Measurements from ENCODE around the gene ARHGAP6. TPM values are rescaled to one million over a fixed set of nuclear protein-coding genes. Genes with fewer than 3 reads are reported as not detected.

Gene ARHGAP6
- polyA plus RNA-seq, 3 donors, result 0.31 to 1.1 (median 0.40) TPM

GRCh38 chrX:11647138-11647537 is 18.6 kb downstream of the ARHGAP6 start:
- Histone ChIP-seq H3K4me2 (replicated peaks; ENCODE audit: extremely low read depth, low read length, poor library complexity, severe bottlenecking) (no peak overlapping the region), H3K79me2 (ENCODE audit: insufficient read depth, low read length) (no peaks in the 10 kb centered on the region), H3K4me3 (replicated peaks in 1 of 3; ENCODE audit: low read depth in 2 of 3, low read length in 3 of 3) (no peak overlapping the region), H3K27ac (ENCODE audit: low read depth in 1 of 2, low read length in 2 of 2) (no peak overlapping the region), H2AFZ (ENCODE audit: insufficient read depth, low read depth, low read length, poor library complexity, severe bottlenecking) (no peak overlapping the region), H3K9ac (ENCODE audit: insufficient read depth, low read length, poor library complexity, severe bottlenecking) (no peak overlapping the region), H3K27me3 (ENCODE audit: control insufficient read depth in 2 of 2, insufficient read depth in 2 of 2, low read length in 2 of 2) (no peaks in the 10 kb centered on the region), H3K9me3 (replicated peaks in 1 of 2; ENCODE audit: control insufficient read depth in 1 of 2, insufficient read depth in 1 of 2, low read length in 2 of 2) (no peaks in the 10 kb centered on the region), H3K36me3 (replicated peaks in 1 of 2; ENCODE audit: control insufficient read depth in 1 of 2, insufficient read depth in 2 of 2, low read length in 2 of 2) (no peaks in the 10 kb centered on the region), H4K20me1 (ENCODE audit: insufficient read depth, low read length) (no peaks in the 10 kb centered on the region), H3K4me1 (ENCODE audit: control insufficient read depth in 1 of 2, insufficient read depth in 2 of 2, low read length in 2 of 2) (no peaks in the 10 kb centered on the region)
- peaks cover 0 to 3% (median 0%) of the 10 kb centered on the region in 3 donors for H3K27me3 Mint-ChIP-seq (ENCODE audit: low read depth in 3 of 3)
- no peak for DNase-seq
- no peaks in the 10 kb centered on the region for H3K4me1 Mint-ChIP-seq
- H3K27ac Mint-ChIP-seq, result no peak overlapping the region
- no peak overlapping the region for H3K4me3 Mint-ChIP-seq
- no peak for TF ChIP-seq CTCF (IDR thresholded peaks at IDR 0.05)
- intact Hi-C loops (cut with micrococcal nuclease), result no loop called here
- WGBS (ENCODE audit: insufficient coverage), result no CpG with 5 or more reads among the region's 3 CpGs
- peaks cover 0 to 2% (median 0%) of the 10 kb centered on the region in 7 donors for H3K9me3 Mint-ChIP-seq
- no peaks in the 10 kb centered on the region for H3K36me3 Mint-ChIP-seq

- Mint-ChIP-seq H3K9me3 (peaks cover 0 to 2% (median 0%) of the 10 kb centered on the region in 7 donors), H3K4me1 (no peaks in the 10 kb centered on the region), H3K36me3 (no peaks in the 10 kb centered on the region), H3K27me3 (ENCODE audit: low read depth in 3 of 3) (peaks cover 0 to 3% (median 1%) of the 10 kb centered on the region in 3 donors), H3K27ac (no peak overlapping the region), H3K4me3 (no peak overlapping the region)
- TF ChIP-seq CTCF (IDR thresholded peaks at IDR 0.05), result no peak
- no peak for DNase-seq
- Histone ChIP-seq H3K27ac (ENCODE audit: low read depth in 1 of 2, low read length in 2 of 2) (no peak overlapping the region), H3K4me2 (replicated peaks; ENCODE audit: extremely low read depth, low read length, poor library complexity, severe bottlenecking) (no peak overlapping the region), H3K4me1 (ENCODE audit: control insufficient read depth in 1 of 2, insufficient read depth in 2 of 2, low read length in 2 of 2) (no peaks in the 10 kb centered on the region), H4K20me1 (ENCODE audit: insufficient read depth, low read length) (no peaks in the 10 kb centered on the region), H3K36me3 (replicated peaks in 1 of 2; ENCODE audit: control insufficient read depth in 1 of 2, insufficient read depth in 2 of 2, low read length in 2 of 2) (no peaks in the 10 kb centered on the region), H3K9me3 (replicated peaks in 1 of 2; ENCODE audit: control insufficient read depth in 1 of 2, insufficient read depth in 1 of 2, low read length in 2 of 2) (no peaks in the 10 kb centered on the region), H3K4me3 (replicated peaks in 1 of 3; ENCODE audit: low read depth in 2 of 3, low read length in 3 of 3) (no peak overlapping the region), H3K79me2 (ENCODE audit: insufficient read depth, low read length) (no peaks in the 10 kb centered on the region), H3K9ac (ENCODE audit: insufficient read depth, low read length, poor library complexity, severe bottlenecking) (no peak overlapping the region), H3K27me3 (ENCODE audit: control insufficient read depth in 2 of 2, insufficient read depth in 2 of 2, low read length in 2 of 2) (no peaks in the 10 kb centered on the region), H2AFZ (ENCODE audit: insufficient read depth, low read depth, low read length, poor library complexity, severe bottlenecking) (no peak overlapping the region)
- intact Hi-C loops (cut with micrococcal nuclease), result no loop called here
- 60% methylated on average over 1 of the region's 9 CpGs for WGBS (ENCODE audit: insufficient coverage)
These were observed 24.2 kb downstream of the ARHGAP6 start for GRCh38 chrX:11641349-11642065.
